Left lung (tissue), 10 donors: Measurements from ENCODE around the gene FAM118B. TPM values are rescaled to one million over a fixed set of nuclear protein-coding genes. Genes with fewer than 3 reads are reported as not detected.

Source experiments
- ATAC-seq: fragments of 200-7000 bp; cut with Tn5 transposase; one replicate; pipeline ENCODE4 v1.9.1; 2020; ENCODE audit warnings: moderate library complexity
- DNase-seq, 4 donors: peaks; one replicate each; pipeline ENCODE4 v3.0.0-alpha.2; 2013 to 2020
- H3K27ac ChIP-seq, 2 donors: fragments of 200-600 bp; sonication (generic) in 1 of 2; one replicate each; pipeline versions ENCODE4 v1.5.0 to v1.8.0; 2020 to 2021
- H3K27me3 ChIP-seq, 2 donors: fragments of 200-600 bp; sonication (generic) in 1 of 2; one replicate each; pipeline versions ENCODE4 v1.5.0 to v1.8.0; 2020 to 2021
- H3K36me3 ChIP-seq, 2 donors: fragments of 200-600 bp; sonication (generic) in 1 of 2; one replicate each; pipeline versions ENCODE4 v1.5.0 to v1.8.0; 2020 to 2021
- H3K4me1 ChIP-seq, 2 donors: fragments of 200-600 bp; one replicate each; pipeline ENCODE4 v1.8.0; 2021
- H3K4me3 ChIP-seq, 2 donors: fragments of 200-600 bp; sonication (generic) in 1 of 2; one replicate each; pipeline versions ENCODE4 v1.5.0 to v1.8.0; 2020 to 2021; ENCODE audit warnings: mild to moderate bottlenecking in 1 of 2
- H3K9me3 ChIP-seq, 2 donors: fragments of 200-600 bp; sonication (generic) in 1 of 2; one replicate each; pipeline versions ENCODE4 v1.5.0 to v1.8.0; 2020 to 2021
- CTCF ChIP-seq, 2 donors: fragments of 200-600 bp; sonication (generic) in 1 of 2; IDR thresholded peaks; one replicate each; pipeline versions ENCODE4 v1.5.0 to v1.8.0; 2021; ENCODE audit warnings: antibody characterized with exemption in 2 of 2
- intact Hi-C, 2 donors: fragments of 100-400 bp; cut with DNase I; formaldehyde crosslinking; loops; one replicate each; pipeline versions ENCODE4 v1.11.2 to v1.14.2; 2022
- polyA plus RNA-seq, 6 donors: library from polyadenylated mRNA; unstranded; fragments of 120-200 nt; gene quantifications; one replicate each; pipeline ENCODE4 v1.2.1, GENCODE V29; 2013; ENCODE audit not compliant: insufficient read length in 6 of 6
- total RNA-seq, 2 donors: library from RNA; stranded (reverse); fragmentation: NEBNext Ultra II Directional; extraction: Animal tissue kit (Norgen Biotek cat#: 25700); gene quantifications; one replicate each; pipeline ENCODE4 v1.2.1, GENCODE V29; 2021
- donor health status: DM: no; HTN: yes; CAD: no.
- donor health status: DM: no; HTN: no; CAD: no.

Gene FAM118B
- total and polyA plus RNA-seq, 8 donors: 23.7 to 34.9 (median 28.5) TPM

GRCh38 chr11:126290887-126291286 is 79.3 kb downstream of the FAM118B start:
- Histone ChIP-seq H3K9me3 (no peaks in the 10 kb centered on the region), H3K4me1 (peaks cover 0 to 4% of the 10 kb centered on the region in 2 donors), H3K27ac (no peak overlapping the region), H3K36me3 (peaks cover 0 to 79% of the 10 kb centered on the region in 2 donors), H3K27me3 (no peaks in the 10 kb centered on the region), H3K4me3 (no peak overlapping the region)
- intact Hi-C loops: no loop called here
- DNase-seq (no peak), ATAC-seq (no peak)
- TF ChIP-seq CTCF (IDR thresholded peaks at IDR 0.05): no peak

- peaks cover 0 to 4% of the 10 kb centered on the region in 2 donors for H3K4me1 ChIP-seq
- H3K27me3 ChIP-seq: no peaks in the 10 kb centered on the region
- intact Hi-C loops: no loop called here
- TF ChIP-seq CTCF (IDR thresholded peaks at IDR 0.05): no peak
- H3K36me3 ChIP-seq: peaks cover 0 to 78% of the 10 kb centered on the region in 2 donors
- no peaks in the 10 kb centered on the region for H3K9me3 ChIP-seq
- no peak overlapping the region for H3K27ac ChIP-seq
- DNase-seq (no peak), ATAC-seq (no peak)
- no peak overlapping the region for H3K4me3 ChIP-seq
These were observed 82.1 kb downstream of the FAM118B start for GRCh38 chr11:126293726-126294125.

- TF ChIP-seq CTCF (IDR thresholded peaks at IDR 0.05): no peak
- peaks cover 0 to 60% of the 10 kb centered on the region in 2 donors for H3K36me3 ChIP-seq
- no peaks in the 10 kb centered on the region for H3K27me3 ChIP-seq
- H3K27ac ChIP-seq: no peak overlapping the region
- intact Hi-C loops: no loop called here
- ATAC-seq (no peak), DNase-seq (no peak)
- no peaks in the 10 kb centered on the region for H3K9me3 ChIP-seq
- H3K4me1 ChIP-seq: peaks cover 0 to 4% of the 10 kb centered on the region in 2 donors
- no peak overlapping the region for H3K4me3 ChIP-seq
These were observed 85.4 kb downstream of the FAM118B start for GRCh38 chr11:126297004-126297403.

- DNase-seq: peak; percentile 91 to 99 (median 94)
- peak within 1 kb of the TSS; percentile 56 to 64 for H3K4me3 ChIP-seq
- H3K27me3 ChIP-seq: no peaks in the 10 kb centered on the region
- peaks cover 5 to 24% of the 10 kb centered on the region in 2 donors for H3K4me1 ChIP-seq
- H3K27ac ChIP-seq: peak within 1 kb of the TSS; percentile 88 to 91
- peak; percentile 100 for ATAC-seq
- H3K9me3 ChIP-seq: no peaks in the 10 kb centered on the region
- H3K36me3 ChIP-seq: peaks cover 0 to 11% of the 10 kb centered on the region in 2 donors
- intact Hi-C loops: no loop called here
- TF ChIP-seq CTCF (IDR thresholded peaks at IDR 0.05): no peak
These were observed 92.3 kb downstream of the FAM118B start, which contains the start of gene DCPS for GRCh38 chr11:126303623-126304456. Gene DCPS, plus strand, starts transcription at chr11:126304060. Its CDS starts 21 bp downstream, at chr11:126304081.

- ATAC-seq (peak; percentile 6), DNase-seq (no peak)
- TF ChIP-seq CTCF (IDR thresholded peaks at IDR 0.05): no peak
- Histone ChIP-seq H3K27me3 (no peaks in the 10 kb centered on the region), H3K4me1 (peaks cover 5 to 24% of the 10 kb centered on the region in 2 donors), H3K9me3 (no peaks in the 10 kb centered on the region), H3K4me3 (peak overlapping the region; percentile 56 to 64), H3K36me3 (peaks cover 0 to 9% of the 10 kb centered on the region in 2 donors), H3K27ac (peak overlapping the region; percentile 88 to 91)
- intact Hi-C loops: no loop called here
These were observed 93.0 kb downstream of the FAM118B start for GRCh38 chr11:126304457-126305075.
